ENCODE data around the gene ZDHHC19.
A peak's percentile ranks its signal among the peaks of the same experiment; 100 is the strongest.
"Not testable (repeated sequence)": the region's sequence is repeated elsewhere in the genome, so short reads cannot be mapped to it uniquely, and the experiment has no call there.

ZDHHC19 gene

DNA sequence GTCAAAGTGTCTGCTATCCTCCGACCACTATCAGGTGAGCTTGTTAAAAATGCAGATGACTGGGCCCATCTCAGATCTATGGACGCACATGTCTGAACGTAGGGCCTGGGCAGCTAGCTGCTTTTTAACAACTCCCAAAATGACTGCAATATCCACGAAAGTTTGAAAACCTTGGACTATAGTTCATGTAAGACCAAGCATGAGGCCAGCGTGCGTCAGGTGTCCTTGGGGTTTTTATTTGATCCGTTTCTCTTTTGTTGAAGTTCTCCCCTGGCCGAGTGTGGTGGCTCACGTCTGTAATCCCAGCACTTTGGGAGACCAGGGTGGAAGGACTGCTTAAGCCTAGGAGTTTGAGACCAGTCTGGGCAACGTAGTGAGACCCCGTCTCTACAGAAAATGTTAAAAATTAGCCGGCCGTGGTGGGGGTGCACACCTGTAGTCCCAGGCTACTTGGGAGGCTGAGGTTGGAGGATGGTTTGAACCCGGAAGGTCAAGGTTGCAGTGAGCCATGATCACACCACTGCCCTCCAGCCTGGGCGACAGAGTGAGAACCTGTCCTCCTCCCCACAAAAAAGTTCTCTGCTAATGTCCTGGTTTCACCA lies 14.7 kb upstream of the ZDHHC19 start:
- DNase-seq (ENCODE audit: extremely low spot score, insufficient read length, low read depth) (no peak), FAIRE-seq (no peak)

DNA sequence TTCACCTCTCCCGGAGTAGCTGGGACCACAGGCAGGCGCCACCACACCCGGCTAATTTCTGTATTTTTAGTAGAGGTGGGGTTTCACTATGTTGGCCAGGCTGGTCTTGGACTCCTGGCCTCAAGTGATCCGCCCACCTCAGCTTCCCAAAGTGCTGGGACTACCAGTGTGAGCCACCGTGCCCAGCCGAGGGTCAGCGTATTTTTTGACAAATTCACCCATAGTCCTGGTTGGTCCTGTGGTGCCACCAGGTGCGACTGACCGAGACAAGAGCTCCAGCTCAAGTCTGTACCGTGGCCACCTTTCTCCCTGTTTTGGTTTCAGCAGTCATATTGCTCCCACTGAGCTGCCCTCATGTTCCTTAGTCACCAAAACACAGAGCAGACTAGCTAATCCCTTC lies 13.9 kb upstream of the ZDHHC19 start:
- FAIRE-seq (no peak), DNase-seq (ENCODE audit: extremely low spot score, insufficient read length, low read depth) (no peak)

DNA sequence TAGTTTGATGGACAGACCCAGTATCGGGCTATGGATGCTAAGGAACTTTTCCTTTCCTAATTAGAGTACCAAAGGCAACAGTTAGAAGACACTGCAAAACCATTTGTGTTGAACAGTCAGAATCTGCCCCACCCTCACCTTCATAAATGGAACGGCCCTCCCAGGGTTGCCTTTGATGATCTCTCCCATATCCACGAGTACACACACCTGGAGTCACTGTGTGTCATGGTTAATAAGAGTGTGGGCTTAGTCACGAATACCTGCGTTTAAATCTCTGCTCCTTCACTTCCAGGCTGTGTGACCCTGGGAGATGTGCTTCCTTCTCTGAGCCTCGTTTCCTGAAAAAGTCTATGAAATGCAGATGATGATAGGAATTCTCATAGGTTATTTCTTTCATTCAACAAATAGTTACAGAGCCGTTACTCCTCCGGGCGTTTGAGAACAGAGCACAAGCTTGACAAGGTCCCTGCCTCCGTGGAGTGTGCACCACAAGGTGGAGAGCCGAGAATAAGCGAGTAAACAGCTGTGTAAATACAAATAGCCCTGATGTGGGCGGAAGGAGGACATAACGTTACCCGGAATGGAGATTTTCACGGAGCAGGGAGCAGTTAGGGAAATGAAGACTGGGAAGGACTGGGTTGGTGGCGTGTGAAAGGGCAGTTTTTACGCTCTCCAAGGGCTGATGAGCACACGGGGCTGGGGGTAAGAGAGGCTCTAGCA lies 11.8 kb upstream of the ZDHHC19 start:
- no peak for DNase-seq (ENCODE audit: extremely low spot score, insufficient read length, low read depth)
- FAIRE-seq, result no peak

DNA sequence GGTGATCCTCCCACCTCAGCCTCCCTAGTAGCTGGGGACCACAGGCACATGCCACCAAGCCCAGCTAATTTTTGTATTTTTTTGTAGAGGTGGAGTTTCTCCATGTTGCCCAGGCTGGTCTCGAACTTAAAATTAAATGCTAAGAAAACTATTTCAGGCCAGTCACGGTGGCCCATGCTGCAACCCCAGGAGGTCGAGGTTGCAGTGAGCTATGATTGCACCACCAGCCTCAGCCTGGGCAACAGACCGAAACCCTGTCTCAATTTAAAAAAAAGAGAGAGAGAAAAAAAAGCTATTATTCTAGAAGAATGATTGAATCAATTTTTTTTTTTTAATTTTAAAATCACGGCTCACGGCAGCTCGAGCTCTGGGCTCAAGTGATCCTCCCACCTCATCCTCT lies 9.8 kb upstream of the ZDHHC19 start:
- no peak for FAIRE-seq

DNA sequence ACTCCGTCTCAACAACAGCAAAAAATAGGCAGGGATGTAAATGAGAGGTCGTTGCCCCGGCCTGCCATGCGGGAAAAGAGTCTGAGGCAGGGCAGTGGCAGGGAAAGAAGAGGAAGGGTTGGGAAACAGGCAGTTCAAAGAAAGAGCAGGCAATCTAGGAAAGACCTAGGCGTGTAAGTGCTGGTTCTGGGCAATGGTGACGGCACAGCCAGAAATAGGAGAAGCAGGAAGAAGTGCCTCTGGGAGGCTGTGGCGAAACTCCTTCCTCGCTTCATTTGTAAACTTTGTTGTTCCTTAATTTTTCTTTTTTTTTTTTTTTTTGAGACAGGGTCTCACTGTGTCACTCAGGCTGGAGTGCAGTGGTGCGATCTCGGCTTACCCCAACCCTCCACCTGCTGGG lies 9.4 kb upstream of the ZDHHC19 start:
- DNase-seq (ENCODE audit: extremely low spot score, insufficient read length, low read depth) (no peak), FAIRE-seq (no peak)

More for the DNA sequence above, 9.8 kb upstream of the ZDHHC19 start:
- DNase-seq (ENCODE audit: extremely low spot score, insufficient read length, low read depth), result no peak

DNA sequence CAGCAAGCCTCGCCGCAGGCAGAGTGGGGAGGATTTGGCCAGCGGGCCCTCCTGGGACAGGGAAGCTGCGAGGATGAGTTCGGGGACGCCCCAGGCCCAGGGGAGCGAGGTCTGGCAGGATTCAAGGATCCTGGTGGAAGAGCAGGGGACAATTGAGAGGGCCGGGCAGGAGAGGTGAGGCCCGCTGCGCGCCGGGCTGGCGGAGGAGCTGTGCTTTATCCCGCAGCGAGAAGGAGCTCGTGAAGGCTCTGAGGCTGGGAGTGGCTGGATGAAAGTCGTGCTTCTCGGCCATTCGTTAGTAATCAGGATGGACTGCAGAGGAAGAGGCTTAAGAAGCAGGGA lies 8.7 kb upstream of the ZDHHC19 start:
- no peak for FAIRE-seq
- DNase-seq (ENCODE audit: extremely low spot score, insufficient read length, low read depth), result no peak

DNA sequence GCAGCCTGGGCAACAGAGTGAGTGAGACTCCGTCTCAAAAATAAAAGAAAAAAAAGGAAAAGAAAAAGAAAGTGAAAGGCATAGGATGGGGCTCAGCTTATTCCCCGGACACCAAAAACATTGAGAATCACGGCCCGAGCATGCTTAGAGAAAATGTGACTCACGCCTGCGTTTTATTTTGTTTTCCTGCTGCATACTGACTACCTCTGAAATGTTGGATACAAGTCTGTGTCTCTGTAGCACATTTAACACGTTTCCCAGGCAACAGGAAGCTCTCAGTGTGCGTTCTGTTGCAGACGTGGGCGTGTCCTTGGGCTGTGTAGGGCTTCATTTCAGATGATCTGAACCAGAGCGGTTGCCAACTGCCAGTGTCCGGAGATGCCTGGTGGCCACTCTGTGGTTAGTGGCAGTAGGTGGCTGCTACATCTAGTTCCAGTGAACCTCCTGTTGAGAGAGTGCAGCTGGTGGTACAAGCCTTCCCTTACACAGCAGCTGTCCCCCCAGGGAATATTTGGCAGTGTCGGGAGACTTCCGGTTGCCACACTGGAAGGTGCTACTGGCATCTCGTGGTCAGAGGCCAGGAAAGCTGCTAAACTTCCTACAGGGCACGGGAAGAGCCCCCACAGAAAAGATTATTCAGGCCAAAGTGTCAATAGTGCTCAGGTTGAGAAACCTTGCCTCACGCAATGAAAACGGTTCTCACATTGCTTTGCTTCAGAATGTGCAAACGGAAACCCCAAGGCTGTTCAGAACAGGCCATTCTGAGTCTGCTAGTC lies 8.2 kb upstream of the ZDHHC19 start:
- FAIRE-seq (peak; percentile 84), DNase-seq (ENCODE audit: extremely low spot score, insufficient read length, low read depth) (no peak)

DNA sequence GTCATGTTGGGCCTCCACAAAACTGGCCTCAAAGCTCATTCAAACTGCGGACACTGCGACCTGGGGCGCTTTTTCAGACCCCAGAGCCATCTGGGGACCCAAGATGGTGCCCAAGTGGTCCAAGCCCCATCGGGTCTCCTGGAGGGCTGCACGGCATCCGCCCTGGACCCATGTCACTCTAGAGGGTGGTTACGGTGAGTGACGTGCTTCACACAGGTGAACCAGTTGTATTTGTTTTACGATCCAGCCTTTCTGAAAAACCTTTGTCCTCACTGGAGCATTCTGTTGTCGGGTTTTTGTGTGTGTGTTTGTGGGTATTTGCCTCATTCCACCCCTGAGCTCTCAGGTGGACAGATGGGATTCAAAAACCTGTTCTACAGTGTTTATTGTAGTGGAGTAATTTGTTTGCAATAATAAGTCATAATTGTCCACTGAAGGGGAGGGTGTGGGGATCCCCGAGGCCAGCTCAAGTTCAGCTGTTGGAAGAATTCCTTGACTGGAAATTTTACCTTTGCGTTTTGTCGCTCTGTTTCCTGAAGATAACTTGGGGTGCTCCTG lies 7.0 kb upstream of the ZDHHC19 start:
- FAIRE-seq (no peak), DNase-seq (ENCODE audit: extremely low spot score, insufficient read length, low read depth) (no peak)

DNA sequence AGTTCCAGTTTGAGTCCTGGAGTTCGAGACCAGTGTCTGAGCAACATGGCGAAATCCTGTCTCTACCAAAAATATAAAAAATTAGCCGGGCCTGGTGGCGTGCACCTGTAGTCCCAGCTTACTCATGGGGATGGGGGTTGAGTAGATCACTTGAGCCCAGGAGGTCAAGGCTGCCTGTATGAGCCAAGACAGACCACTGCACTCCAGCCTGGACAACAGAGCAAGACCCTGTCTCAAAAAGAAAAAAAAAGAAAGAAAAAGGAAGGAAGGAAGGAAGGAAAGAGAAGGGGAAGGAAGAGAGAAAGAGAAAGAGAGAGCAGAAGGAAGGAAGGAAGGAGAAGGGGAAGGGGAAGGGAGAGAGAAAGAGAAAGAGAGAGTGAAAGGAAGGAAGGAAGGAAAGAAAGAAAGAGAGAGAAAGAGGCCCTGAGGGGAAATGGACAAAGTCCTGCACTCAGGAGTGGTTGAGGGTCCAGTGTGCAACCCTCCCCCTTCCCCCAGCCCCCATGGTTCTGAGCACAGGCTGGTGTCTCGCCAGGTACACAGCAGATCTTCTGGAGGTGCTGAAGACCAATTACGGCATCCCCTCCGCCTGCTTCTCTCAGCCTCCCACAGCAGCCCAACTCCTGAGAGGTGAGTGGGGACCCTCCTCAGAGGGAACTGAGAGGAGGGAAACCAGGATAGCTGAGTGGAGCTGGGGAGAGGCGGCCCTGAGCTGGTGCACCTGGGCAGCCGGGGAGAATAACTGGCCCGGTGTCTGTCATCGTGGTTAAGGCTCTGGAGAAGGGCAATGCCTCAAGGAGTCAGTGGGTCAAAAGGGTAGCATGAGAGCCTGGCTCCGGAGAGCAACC lies 6.3 kb upstream of the ZDHHC19 start:
- FAIRE-seq (no peak), DNase-seq (ENCODE audit: extremely low spot score, insufficient read length, low read depth) (no peak)

DNA sequence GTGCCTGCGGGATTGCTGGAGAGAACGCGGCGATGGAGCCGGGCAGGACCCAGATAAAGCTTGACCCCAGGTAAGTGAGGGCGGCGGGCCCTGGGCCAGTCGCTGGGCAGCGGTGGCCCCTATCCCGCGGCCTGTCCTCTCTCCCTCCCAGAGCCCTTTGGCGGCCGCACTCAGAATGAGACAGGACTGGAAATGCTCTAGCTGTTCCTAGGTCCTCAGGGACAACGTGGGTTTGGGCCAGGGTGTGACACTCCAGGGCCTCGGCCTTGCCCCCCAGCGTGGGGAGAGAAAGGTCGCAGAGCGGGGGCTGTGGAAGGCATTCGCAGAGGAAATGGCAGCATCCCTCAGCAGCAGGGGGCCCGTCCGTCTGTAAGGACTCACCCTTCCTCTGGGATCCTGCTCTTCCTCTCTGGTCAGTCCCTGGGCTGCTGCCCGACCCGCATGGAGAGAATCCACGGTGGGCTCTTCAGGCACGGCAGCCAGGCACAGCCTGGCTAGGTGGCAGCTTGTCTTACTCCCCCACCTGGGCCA lies 5.5 kb upstream of the ZDHHC19 start:
- DNase-seq (ENCODE audit: extremely low spot score, insufficient read length, low read depth) (no peak), FAIRE-seq (no peak)

DNA sequence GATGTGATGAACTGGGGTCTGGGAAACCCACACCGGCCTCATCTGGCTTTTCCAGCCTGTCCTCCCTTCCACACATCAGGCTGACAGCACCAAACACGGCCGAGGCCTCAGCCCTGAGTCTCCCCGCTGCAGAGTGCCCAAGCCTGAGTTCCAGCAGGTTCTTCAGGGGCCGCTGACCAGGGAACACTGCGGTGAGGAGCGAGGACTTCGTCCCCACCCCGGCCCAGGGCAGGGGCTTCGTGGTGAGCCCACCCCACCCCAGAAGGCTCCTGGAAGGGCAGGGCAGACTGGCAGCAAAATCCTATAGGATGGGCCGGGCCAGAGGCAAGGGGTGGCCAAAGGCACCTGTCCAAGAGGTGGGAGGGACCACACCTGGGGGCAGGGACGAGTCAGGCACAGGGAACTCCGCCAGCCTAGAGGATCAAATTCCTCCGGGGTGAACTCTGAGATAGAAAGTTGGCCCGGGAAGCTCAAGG lies 4.9 kb upstream of the ZDHHC19 start, which contains the start of gene SLC51A:
TSS of gene SLC51A (plus strand) at position 446 of the 476 bp plus-strand sequence. CDS start 179 bp downstream, outside the sequence.
- no peak for DNase-seq (ENCODE audit: extremely low spot score, insufficient read length, low read depth)

DNA sequence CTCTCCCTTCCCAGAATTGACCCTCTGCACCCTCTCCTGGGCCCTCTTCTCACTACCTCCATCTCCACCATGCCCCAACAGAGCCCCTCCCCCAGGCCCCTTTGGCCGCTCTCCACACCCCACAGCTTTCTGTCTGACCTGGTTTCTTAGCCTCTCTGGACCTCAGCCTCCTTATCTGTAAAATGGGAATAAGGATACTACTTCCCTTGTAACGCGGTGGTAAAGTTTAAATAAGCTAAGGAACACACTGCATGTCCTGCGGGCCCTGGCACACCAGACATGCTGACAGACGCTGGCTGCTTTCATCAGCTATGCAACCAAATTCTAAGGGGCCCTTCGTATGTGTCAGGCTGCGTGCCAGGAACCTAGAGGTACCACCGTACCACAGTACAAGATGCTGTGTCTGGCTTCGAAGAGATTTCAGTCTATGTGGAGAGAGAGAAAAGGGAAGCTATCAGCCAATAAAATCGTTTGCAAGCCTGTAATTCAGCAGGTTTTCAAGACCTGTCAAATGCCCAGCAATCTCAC lies 4.4 kb upstream of the ZDHHC19 start:
- no peak for FAIRE-seq
- no peak for DNase-seq (ENCODE audit: extremely low spot score, insufficient read length, low read depth)

More for the DNA sequence above, 4.9 kb upstream of the ZDHHC19 start, which contains the start of gene SLC51A:
- no peak for FAIRE-seq

DNA sequence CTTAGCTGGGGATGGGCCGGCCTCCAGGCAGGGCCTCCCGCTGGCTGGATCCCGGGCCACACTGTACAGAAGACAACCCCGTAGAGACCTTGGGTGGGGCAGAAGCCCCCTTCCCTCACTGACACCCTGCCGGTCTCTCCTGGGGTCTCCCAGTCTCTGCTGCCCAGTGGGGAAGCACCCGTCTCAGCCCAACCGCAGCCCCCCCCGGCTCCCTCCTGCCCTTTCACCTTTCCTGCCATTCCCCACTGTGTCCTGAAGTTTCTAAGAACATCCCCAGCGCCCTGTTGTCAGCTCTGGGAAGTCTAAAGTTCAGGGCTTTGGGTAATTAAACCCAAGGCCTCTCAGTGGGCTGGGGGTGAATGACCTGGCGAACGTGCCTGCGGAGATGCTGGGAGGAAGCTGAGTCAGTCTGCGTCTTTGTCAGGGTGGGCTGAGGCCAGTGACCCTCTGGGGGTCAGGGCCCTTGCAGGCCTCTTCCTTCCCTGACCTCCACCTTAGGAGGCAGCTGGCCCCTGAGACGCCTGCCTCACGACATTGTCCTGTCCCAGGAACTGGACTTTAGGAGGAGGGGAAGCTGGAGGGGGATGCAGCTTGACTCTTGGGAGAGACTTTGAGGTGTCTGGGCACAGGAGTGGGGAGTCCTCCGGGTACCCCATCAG lies 3.7 kb upstream of the ZDHHC19 start:
- DNase-seq (ENCODE audit: extremely low spot score, insufficient read length, low read depth), result no peak
- no peak for FAIRE-seq

DNA sequence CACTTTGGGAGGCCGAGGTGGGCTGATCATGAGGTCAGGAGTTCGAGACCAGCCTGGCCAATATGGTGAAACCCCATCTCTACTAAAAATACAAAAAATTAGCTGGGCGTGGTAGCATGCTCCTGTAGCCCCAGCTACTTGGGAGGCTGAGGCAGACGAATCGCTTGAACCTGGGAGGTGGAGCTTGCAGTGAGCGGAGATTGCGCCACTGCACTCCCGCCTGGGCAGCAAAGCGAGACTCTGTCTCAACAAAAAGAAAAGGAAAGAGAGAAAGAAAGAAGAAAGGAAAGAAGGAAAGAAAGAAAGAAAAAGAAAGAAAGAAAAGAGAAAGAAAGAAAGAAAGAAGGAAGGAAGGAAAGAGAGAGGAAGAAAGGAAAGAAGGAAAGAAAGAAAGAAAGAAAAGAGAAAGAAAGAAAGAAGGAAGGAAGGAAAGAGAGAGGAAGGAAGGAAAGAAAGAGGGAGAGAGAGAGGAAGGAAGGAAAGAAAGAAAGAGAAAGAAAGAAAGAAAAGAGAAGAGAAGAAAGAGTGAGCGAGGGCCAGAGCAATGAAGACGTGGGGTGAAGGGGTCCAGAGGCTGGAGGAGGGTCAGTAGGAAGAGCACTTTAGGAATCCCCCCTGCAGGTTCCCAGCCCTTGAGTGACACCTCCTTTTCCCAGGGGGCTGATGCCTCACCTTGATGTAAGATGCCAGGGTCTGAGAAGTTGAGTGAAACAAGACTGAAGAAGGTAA lies 1.1 kb downstream of the ZDHHC19 start:
- not testable (repeated sequence) for FAIRE-seq; DNase-seq (ENCODE audit: extremely low spot score, insufficient read length, low read depth)

DNA sequence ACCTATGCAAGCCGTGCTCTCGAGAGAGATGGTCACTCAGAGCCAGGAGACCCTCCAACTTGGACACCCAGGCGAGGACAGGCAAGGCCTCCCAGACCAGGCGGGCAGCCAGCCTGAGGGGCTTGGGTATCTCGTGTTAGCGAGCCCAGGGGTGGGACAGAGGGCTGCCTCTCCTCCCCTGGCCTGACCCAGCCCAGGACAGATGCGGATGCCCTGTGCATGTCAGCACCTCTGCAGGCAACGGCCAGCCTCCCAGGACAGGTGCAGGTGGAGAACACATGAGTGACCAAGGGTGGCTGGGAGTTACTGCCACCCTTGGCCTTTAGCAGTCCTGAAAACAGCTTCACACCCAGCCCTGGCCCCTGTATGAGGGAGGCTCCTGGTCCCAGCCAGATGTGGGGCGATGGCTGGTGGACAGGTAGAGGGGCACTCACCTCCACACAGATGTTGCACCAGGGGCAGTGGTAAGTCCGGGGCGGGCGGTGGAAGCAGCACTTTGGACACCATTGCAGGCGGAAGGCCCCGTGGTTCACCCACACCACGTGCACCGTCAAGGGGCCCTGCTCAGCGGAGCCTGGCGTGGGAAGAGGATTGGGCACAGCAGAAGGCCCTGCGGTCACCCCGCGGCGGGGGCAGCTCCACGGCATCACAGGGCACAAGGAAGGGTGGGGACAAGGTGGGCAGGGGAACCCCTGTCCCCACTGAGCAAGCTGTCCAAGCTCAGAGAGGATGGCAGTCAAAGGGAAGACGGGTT lies 2.1 kb downstream of the ZDHHC19 start:
- FAIRE-seq (no peak), DNase-seq (ENCODE audit: extremely low spot score, insufficient read length, low read depth) (no peak)

DNA sequence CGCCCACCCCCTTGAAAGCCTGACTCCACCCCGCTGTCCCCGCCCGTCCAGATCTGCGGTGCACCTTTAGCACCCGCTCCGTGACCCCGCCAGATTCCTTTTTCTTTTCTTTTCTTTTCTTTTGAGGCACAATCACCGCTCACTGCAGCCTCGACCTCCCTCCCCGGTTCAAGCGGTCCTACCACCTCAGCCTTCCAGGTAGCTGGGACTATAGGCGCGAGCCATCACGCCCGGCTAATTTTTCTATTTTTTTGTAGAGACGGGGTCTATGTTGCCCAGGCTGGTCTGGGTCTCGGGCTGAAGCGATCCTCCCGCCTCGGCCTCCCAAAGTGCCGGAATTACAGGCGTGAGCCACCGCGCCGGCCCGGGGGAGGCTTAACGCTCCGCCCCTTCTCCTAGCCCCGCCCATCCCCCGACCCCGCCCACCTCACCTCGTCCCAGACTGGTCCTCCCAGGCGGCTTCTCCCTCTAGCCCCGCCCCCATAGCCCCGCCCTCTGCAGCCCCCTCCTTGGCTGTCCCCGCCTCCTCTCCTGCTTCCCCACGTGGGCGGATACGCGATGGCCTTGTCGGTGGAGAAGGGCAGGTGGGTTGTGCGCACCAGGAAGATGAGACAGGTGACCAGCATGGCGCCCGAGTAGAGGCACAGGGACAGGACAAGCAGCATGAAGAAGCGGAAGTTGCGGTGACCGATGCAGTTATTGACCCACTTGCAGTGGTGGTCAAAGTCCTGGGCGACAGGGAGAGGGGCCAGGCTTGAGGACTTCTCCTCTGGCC lies 3.2 kb downstream of the ZDHHC19 start:
- FAIRE-seq (no peak), DNase-seq (ENCODE audit: extremely low spot score, insufficient read length, low read depth) (no peak)
